GM21390 (cell line): ENCODE results near the gene EZR.

Experiments used
- ATAC-seq: cut with Tn5 transposase; IDR thresholded peaks from one replicate; pipeline ENCODE4 v1.9.1; 2021; ENCODE audit not compliant: unreplicated experiment

EZR gene

GRCh38 chr6:158819977-158820622, 932 bp upstream of the EZR start:
- ATAC-seq, result no peak

GRCh38 chr6:158818581-158819212, 471 bp downstream of the EZR start:
- peak; percentile 34 for ATAC-seq

GRCh38 chr6:158817728-158818580, 1.2 kb downstream of the EZR start:
- peak; percentile 36 for ATAC-seq

- no peak for ATAC-seq
Observed at GRCh38 chr6:158816803-158817727, 2.1 kb downstream of the EZR start.

- peak; percentile 31 for ATAC-seq
Observed at GRCh38 chr6:158816329-158816728, 2.8 kb downstream of the EZR start.

GRCh38 chr6:158815907-158816306, 3.3 kb downstream of the EZR start:
- no peak for ATAC-seq

GRCh38 chr6:158815379-158815724, 3.8 kb downstream of the EZR start:
- no peak for ATAC-seq

- ATAC-seq, result no peak
Observed at GRCh38 chr6:158813032-158813431, 6.1 kb downstream of the EZR start.

- no peak for ATAC-seq
Observed at GRCh38 chr6:158812611-158813010, 6.6 kb downstream of the EZR start.

- no peak for ATAC-seq
Observed at GRCh38 chr6:158810155-158811095, 8.7 kb downstream of the EZR start.

- peak; percentile 76 for ATAC-seq
Observed at GRCh38 chr6:158808941-158809678, 10.1 kb downstream of the EZR start.

GRCh38 chr6:158808442-158808833, 10.7 kb downstream of the EZR start:
- no peak for ATAC-seq

- no peak for ATAC-seq
Observed at GRCh38 chr6:158807515-158808441, 11.4 kb downstream of the EZR start.

GRCh38 chr6:158805698-158806377, 13.3 kb downstream of the EZR start:
- ATAC-seq, result no peak

GRCh38 chr6:158804207-158804606, 15.0 kb downstream of the EZR start:
- no peak for ATAC-seq

GRCh38 chr6:158803733-158804143, 15.4 kb downstream of the EZR start:
- ATAC-seq, result peak; percentile 68

GRCh38 chr6:158801655-158802294, 17.4 kb downstream of the EZR start:
- ATAC-seq, result no peak
